MCF 10A (cell line): ENCODE measurements around the gene NDUFAF8. TPM values are rescaled to one million over a fixed set of nuclear protein-coding genes. Genes with fewer than 3 reads are reported as not detected.

Source experiments
- BruUV-seq: library from RNA; stranded (reverse); fragments of 400-500 nt; replicated peaks from 2 replicates; lab custom pipeline; 2021; lab: Mats Ljungman, UMichigan
- CTCF ChIA-PET: fragments of 300-600 bp; sonication (Branson Sonifier 250); formaldehyde crosslinking; extraction: SDS; loops from one replicate; lab custom pipeline; 2021; ENCODE audit warnings: antibody characterized with exemption, inconsistent platforms; lab: Yijun Ruan, JAX
- POLR2A ChIA-PET: fragments of 300-600, 350-650 bp; sonication (Branson Sonifier 250); formaldehyde crosslinking; extraction: SDS; loops from one replicate; lab custom pipeline; 2020; ENCODE audit warnings: antibody characterized with exemption, inconsistent platforms; lab: Yijun Ruan, JAX
- DNase-seq: peaks from one replicate; pipeline ENCODE4 v3.0.0-alpha.2; 2018; ENCODE audit not compliant: unreplicated experiment
- H3K27ac Mint-ChIP-seq: one replicate; pipeline ENCODE4 v1.8.0; 2022; ENCODE audit warnings: mild to moderate bottlenecking, low read depth, mixed read lengths; ENCODE audit not compliant: unreplicated experiment
- H3K27me3 Mint-ChIP-seq: one replicate; pipeline ENCODE4 v1.8.0; 2022; ENCODE audit warnings: mixed read lengths; ENCODE audit not compliant: insufficient read depth, unreplicated experiment
- H3K36me3 Mint-ChIP-seq: one replicate; pipeline ENCODE4 v1.8.0; 2022; ENCODE audit warnings: mild to moderate bottlenecking, moderate library complexity, mixed read lengths; ENCODE audit not compliant: insufficient read depth, unreplicated experiment
- H3K4me1 Mint-ChIP-seq: one replicate; pipeline ENCODE4 v1.8.0; 2022; ENCODE audit warnings: mixed read lengths; ENCODE audit not compliant: insufficient read depth, unreplicated experiment
- H3K4me3 Mint-ChIP-seq: one replicate; pipeline ENCODE4 v1.8.0; 2022; ENCODE audit warnings: mild to moderate bottlenecking, moderate library complexity, mixed read lengths; ENCODE audit not compliant: unreplicated experiment
- H3K9me3 Mint-ChIP-seq: one replicate; pipeline ENCODE4 v1.8.0; 2022; ENCODE audit warnings: mixed read lengths; ENCODE audit not compliant: unreplicated experiment
- intact Hi-C: fragments of 100-400 bp; cut with micrococcal nuclease; formaldehyde crosslinking; loops from 2 replicates; pipeline ENCODE4 v1.14.1; 2022
- total RNA-seq: library from RNA; stranded (reverse); gene quantifications from 2 replicates; pipeline ENCODE4 v1.2.3, GENCODE V29; 2022
- TF ChIP-seq, protein P1 (sequence below): fragments of 200-600 bp; IDR thresholded peaks from one replicate; pipeline ENCODE4 v1.8.0; 2022; ENCODE audit warnings: antibody characterized with exemption, mild to moderate bottlenecking; ENCODE audit not compliant: unreplicated experiment

Gene NDUFAF8
- total RNA-seq, 1 experiment from 2014 or later, result 95.0 TPM

- TF ChIP-seq, protein P1, sequence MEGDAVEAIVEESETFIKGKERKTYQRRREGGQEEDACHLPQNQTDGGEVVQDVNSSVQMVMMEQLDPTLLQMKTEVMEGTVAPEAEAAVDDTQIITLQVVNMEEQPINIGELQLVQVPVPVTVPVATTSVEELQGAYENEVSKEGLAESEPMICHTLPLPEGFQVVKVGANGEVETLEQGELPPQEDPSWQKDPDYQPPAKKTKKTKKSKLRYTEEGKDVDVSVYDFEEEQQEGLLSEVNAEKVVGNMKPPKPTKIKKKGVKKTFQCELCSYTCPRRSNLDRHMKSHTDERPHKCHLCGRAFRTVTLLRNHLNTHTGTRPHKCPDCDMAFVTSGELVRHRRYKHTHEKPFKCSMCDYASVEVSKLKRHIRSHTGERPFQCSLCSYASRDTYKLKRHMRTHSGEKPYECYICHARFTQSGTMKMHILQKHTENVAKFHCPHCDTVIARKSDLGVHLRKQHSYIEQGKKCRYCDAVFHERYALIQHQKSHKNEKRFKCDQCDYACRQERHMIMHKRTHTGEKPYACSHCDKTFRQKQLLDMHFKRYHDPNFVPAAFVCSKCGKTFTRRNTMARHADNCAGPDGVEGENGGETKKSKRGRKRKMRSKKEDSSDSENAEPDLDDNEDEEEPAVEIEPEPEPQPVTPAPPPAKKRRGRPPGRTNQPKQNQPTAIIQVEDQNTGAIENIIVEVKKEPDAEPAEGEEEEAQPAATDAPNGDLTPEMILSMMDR, result no peak
- Mint-ChIP-seq H3K4me3 (no peak overlapping the region), H3K4me1 (no peaks in the 10 kb centered on the region), H3K27me3 (no peaks in the 10 kb centered on the region), H3K9me3 (no peaks in the 10 kb centered on the region), H3K36me3 (peaks cover 5% of the 10 kb centered on the region), H3K27ac (no peak overlapping the region)
- DNase-seq, result no peak
- CTCF ChIA-PET, result interaction anchor here (1.5 kb wide), 1 partner anchor 66 kb away, joined by 3 read pairs; no protein-coding TSS in a partner anchor
- intact Hi-C loops, result no loop called here
- BruUV-seq, result no TSS peak
- POLR2A ChIA-PET, result no interaction called here
Measured at GRCh38 chr17:81209141-81209540, 30.0 kb upstream of the NDUFAF8 start.

GRCh38 chr17:81210466-81210865 lies 28.7 kb upstream of the NDUFAF8 start:
- Mint-ChIP-seq H3K36me3 (no peaks in the 10 kb centered on the region), H3K4me3 (no peak overlapping the region), H3K27ac (no peak overlapping the region), H3K9me3 (no peaks in the 10 kb centered on the region), H3K4me1 (no peaks in the 10 kb centered on the region), H3K27me3 (no peaks in the 10 kb centered on the region)
- TF ChIP-seq, protein P1, result no peak
- ChIA-PET CTCF (no interaction called here), POLR2A (interaction anchor here (1.0 kb wide), 1 partner anchor 12 kb away, joined by 3 read pairs; the partner anchor contains the start of gene CEP131)
- DNase-seq, result no peak
- intact Hi-C loops, result no loop called here
- BruUV-seq, result no TSS peak

- DNase-seq, result no peak
- ChIA-PET POLR2A (interaction anchor here (1.0 kb wide), 1 partner anchor 12 kb away, joined by 3 read pairs; the partner anchor contains the start of gene CEP131), CTCF (no interaction called here)
- Mint-ChIP-seq H3K4me3 (no peak overlapping the region), H3K27me3 (no peaks in the 10 kb centered on the region), H3K4me1 (no peaks in the 10 kb centered on the region), H3K27ac (no peak overlapping the region), H3K36me3 (no peaks in the 10 kb centered on the region), H3K9me3 (no peaks in the 10 kb centered on the region)
- BruUV-seq, result no TSS peak
- TF ChIP-seq, protein P1, result no peak
- intact Hi-C loops, result no loop called here
Measured at GRCh38 chr17:81210868-81211267, 28.2 kb upstream of the NDUFAF8 start.

- H3K27ac Mint-ChIP-seq, result no peak overlapping the region
- BruUV-seq, result no TSS peak
- no peaks in the 10 kb centered on the region for H3K36me3 Mint-ChIP-seq
- DNase-seq, result no peak
- H3K4me3 Mint-ChIP-seq, result no peak overlapping the region
- CTCF ChIA-PET, result no interaction called here
- no peaks in the 10 kb centered on the region for H3K4me1 Mint-ChIP-seq
- no peaks in the 10 kb centered on the region for H3K9me3 Mint-ChIP-seq
- TF ChIP-seq, protein P1, result no peak
- no peaks in the 10 kb centered on the region for H3K27me3 Mint-ChIP-seq
- POLR2A ChIA-PET, result no interaction called here
- intact Hi-C loops, result no loop called here
Measured at GRCh38 chr17:81212365-81212764, 26.8 kb upstream of the NDUFAF8 start.
